Liver (tissue), 3 donors: ENCODE data around the gene IGSF3.
"Not testable (repeated sequence)": the region's sequence is repeated elsewhere in the genome, so short reads cannot be mapped to it uniquely, and the experiment has no call there.

Experiments
- ATF3 ChIP-seq: IDR thresholded peaks from 2 replicates; pipeline ENCODE4 v1.6.1; 2016; ENCODE audit warnings: antibody characterized with exemption
- CTCF ChIP-seq: fragments of 150-350 bp; IDR thresholded peaks from 2 replicates; pipeline ENCODE4 v1.5.1; 2017; ENCODE audit warnings: improper control_type of control experiment, low read depth, low read length; ENCODE audit not compliant: missing input control
- FOXA1 ChIP-seq: IDR thresholded peaks from 2 replicates; pipeline ENCODE4 v1.6.1; 2016; ENCODE audit warnings: antibody characterized with exemption
- MAX ChIP-seq: IDR thresholded peaks from 2 replicates; pipeline ENCODE4 v1.6.1; 2016; ENCODE audit warnings: antibody characterized with exemption
- REST ChIP-seq: IDR thresholded peaks from 2 replicates; pipeline ENCODE4 v1.6.1; 2016; ENCODE audit warnings: antibody characterized with exemption, mild to moderate bottlenecking
- SP1 ChIP-seq: IDR thresholded peaks from 2 replicates; pipeline ENCODE4 v1.6.1; 2018; ENCODE audit warnings: antibody characterized with exemption, mild to moderate bottlenecking
- TAF1 ChIP-seq: conservative IDR thresholded peaks from 2 replicates; pipeline ENCODE4 v1.6.1; 2016; ENCODE audit warnings: antibody characterized with exemption, mild to moderate bottlenecking
- donor health status: healthy.
- donor health status: healthy.

- TF ChIP-seq ATF3, CTCF, TAF1, SP1, REST, FOXA1, MAX: not testable (repeated sequence)
These were observed 42.4 kb downstream of the IGSF3 start for GRCh38 chr1:116625155-116625554.
